Activated CD4-positive, alpha-beta T cell treated with anti-CD3 and anti-CD28 coated beads, Interleukin-2, Interleukin-6, amounts not matched to agents 100 ng/mL and 50 ng/mL, durations not matched to agents 16 hours and 8 hours (primary cell): ENCODE data around the gene FOXO6.

Source experiments
- DNase-seq: peaks from one replicate; pipeline ENCODE4 v3.0.0-alpha.2; 2020

Gene FOXO6

DNA sequence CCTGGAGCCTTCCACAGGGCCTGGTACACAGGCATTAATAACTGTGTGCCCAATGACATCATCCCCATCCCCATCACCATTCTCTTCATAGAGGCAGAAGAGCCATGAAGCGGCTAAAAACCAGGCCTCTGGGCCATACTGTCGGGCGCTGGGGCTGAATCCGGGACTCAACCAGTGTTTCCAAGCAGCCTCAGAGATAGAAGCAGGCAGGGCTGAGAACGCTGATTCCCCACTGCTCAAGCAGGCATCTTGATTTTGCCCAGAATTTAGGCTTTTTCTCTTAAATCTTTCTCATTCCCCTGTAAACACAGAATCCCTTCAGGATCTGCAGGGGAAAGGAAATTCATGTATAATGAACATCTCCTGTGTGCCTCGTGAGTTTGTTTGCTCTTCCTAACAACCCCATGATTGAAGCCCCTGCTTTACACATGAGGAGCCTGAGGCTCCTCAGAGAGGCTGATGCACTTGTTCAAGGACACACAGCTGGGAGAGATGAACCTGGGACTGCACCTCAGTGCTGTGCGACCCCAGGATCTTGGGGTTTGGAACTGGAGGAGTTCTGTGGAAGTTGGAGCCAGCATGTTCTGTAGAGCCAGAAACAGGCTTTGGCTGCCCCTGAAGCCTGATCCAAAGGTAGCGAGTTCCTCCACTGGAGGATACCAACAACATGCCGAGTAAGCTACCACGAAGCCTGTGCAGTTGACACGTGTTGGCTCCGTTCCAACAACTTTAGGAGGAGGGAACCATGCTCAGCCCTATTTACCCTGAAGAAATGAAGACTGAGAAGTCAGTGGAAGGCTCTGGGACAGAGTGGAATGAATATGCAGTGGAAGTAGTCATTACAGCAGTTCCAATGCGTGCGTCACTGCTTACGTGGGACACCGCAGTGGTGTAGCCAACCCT, 67.8 kb downstream of the FOXO6 start:
- no peak for DNase-seq

DNA sequence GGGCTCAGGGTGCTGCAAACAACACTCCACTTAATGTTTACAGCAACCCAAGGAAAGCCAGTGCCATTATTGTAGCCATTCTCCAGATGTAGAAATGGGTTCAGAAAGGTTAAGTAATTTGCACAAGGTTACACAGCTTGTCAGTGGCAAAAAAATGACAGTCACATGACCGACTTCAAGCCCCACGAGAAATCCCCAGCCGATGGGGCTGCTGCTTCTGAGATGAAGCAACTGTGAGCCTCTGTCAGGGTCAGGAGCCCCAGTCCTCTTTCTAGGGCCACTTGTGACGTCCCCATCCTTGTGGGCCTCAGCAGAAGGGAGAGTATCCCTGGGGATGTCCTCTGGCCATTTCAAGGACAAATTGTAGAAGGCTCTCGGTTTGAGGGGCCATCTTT, 68.4 kb downstream of the FOXO6 start:
- no peak for DNase-seq

- DNase-seq: no peak
Measured at GRCh38 chr1:41430069-41430468, 68.8 kb downstream of the FOXO6 start.

DNA sequence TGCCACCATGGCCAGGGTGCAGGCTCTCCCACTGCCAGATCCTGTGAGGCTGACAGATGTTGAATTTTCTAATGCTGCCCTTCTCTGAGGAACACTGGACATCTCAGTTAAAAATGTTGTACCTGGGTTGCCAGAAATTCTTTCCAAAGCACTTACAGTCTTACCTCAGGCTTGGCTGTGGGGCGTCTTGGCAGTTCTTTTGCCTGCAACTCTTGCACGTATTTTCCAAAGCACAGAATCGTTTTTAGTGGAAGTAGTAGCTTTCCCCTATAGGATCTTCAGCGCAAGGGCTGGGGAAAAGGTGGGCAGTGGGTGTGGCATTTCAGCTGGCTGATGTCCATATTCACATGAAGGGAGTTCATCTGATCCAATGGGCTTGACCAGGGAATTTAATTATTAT, 69.3 kb downstream of the FOXO6 start:
- DNase-seq: no peak

- no peak for DNase-seq
Measured at GRCh38 chr1:41431490-41432350, 70.5 kb downstream of the FOXO6 start.
